Measurements from ENCODE around the gene CNN3.

The CNN3 gene

GRCh38 chr1:94925004-94925403 lies 1.9 kb downstream of the CNN3 start:
- no peak for DNase-seq (ENCODE audit: low read depth in 2 of 3, low spot score in 2 of 3)

GRCh38 chr1:94922761-94923331 lies 4.1 kb downstream of the CNN3 start:
- DNase-seq (ENCODE audit: low read depth in 2 of 3, low spot score in 2 of 3): no peak

GRCh38 chr1:94921977-94922376 lies 4.9 kb downstream of the CNN3 start:
- no peak for DNase-seq (ENCODE audit: low read depth in 2 of 3, low spot score in 2 of 3)

- no peak for DNase-seq (ENCODE audit: low read depth in 2 of 3, low spot score in 2 of 3)
These were observed 6.8 kb downstream of the CNN3 start for GRCh38 chr1:94920061-94920460.

GRCh38 chr1:94919241-94920030 lies 7.5 kb downstream of the CNN3 start:
- DNase-seq (ENCODE audit: low read depth in 2 of 3, low spot score in 2 of 3): no peak

GRCh38 chr1:94917251-94917650 lies 9.7 kb downstream of the CNN3 start:
- DNase-seq (ENCODE audit: low read depth in 2 of 3, low spot score in 2 of 3): no peak

- no peak for DNase-seq (ENCODE audit: low read depth in 2 of 3, low spot score in 2 of 3)
These were observed 14.4 kb downstream of the CNN3 start for GRCh38 chr1:94912263-94913184.

- no peak for DNase-seq (ENCODE audit: low read depth in 2 of 3, low spot score in 2 of 3)
These were observed 17.4 kb downstream of the CNN3 start for GRCh38 chr1:94909486-94909885.

GRCh38 chr1:94908965-94909364 lies 17.9 kb downstream of the CNN3 start:
- no peak for DNase-seq (ENCODE audit: low read depth in 2 of 3, low spot score in 2 of 3)

- DNase-seq (ENCODE audit: low read depth in 2 of 3, low spot score in 2 of 3): no peak
These were observed 18.7 kb downstream of the CNN3 start for GRCh38 chr1:94908190-94908589.

GRCh38 chr1:94907136-94907535 lies 19.8 kb downstream of the CNN3 start:
- no peak for DNase-seq (ENCODE audit: low read depth in 2 of 3, low spot score in 2 of 3)

GRCh38 chr1:94906382-94906781 lies 20.5 kb downstream of the CNN3 start:
- no peak for DNase-seq (ENCODE audit: low read depth in 2 of 3, low spot score in 2 of 3)

- DNase-seq (ENCODE audit: low read depth in 2 of 3, low spot score in 2 of 3): no peak
These were observed 21.7 kb downstream of the CNN3 start for GRCh38 chr1:94905207-94905606.

- DNase-seq (ENCODE audit: low read depth in 2 of 3, low spot score in 2 of 3): no peak
These were observed 23.5 kb downstream of the CNN3 start for GRCh38 chr1:94903280-94904009.

- DNase-seq (ENCODE audit: low read depth in 2 of 3, low spot score in 2 of 3): no peak
These were observed 25.1 kb downstream of the CNN3 start for GRCh38 chr1:94901841-94902240.

- no peak for DNase-seq (ENCODE audit: low read depth in 2 of 3, low spot score in 2 of 3)
These were observed 27.2 kb downstream of the CNN3 start for GRCh38 chr1:94899756-94900155.

- DNase-seq (ENCODE audit: low read depth in 2 of 3, low spot score in 2 of 3): no peak
These were observed 28.2 kb downstream of the CNN3 start for GRCh38 chr1:94898491-94899385.

- DNase-seq (ENCODE audit: low read depth in 2 of 3, low spot score in 2 of 3): no peak
These were observed 31.4 kb downstream of the CNN3 start for GRCh38 chr1:94895518-94895917.

GRCh38 chr1:94894630-94895029 lies 32.3 kb downstream of the CNN3 start:
- no peak for DNase-seq (ENCODE audit: low read depth in 2 of 3, low spot score in 2 of 3)

- no peak for DNase-seq (ENCODE audit: low read depth in 2 of 3, low spot score in 2 of 3)
These were observed 34.2 kb downstream of the CNN3 start for GRCh38 chr1:94892604-94893254.
